ENCODE data around the gene DCDC2B. TPM values are rescaled to one million over a fixed set of nuclear protein-coding genes. Genes with fewer than 3 reads are reported as not detected.

The DCDC2B gene
- total and polyA plus RNA-seq, 9 of the 15 experiments (the other 6 are each of a cell fraction or from before 2014, with no cell fraction given): not detected

DNA sequence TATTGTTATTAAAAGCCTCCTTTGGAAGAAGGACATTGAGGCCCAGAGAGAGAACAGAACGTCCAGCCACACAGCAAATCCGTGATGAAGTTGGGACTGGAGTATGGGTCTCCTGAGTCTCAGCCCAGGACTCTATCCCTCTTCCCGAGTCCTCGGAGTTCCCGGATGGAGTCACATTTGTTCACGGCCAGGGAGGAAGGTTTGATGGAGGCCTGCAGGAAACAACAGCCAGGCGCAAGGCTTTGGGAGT, 29.8 kb upstream of the DCDC2B start (continued):
- TF ChIP-seq, protein P1, sequence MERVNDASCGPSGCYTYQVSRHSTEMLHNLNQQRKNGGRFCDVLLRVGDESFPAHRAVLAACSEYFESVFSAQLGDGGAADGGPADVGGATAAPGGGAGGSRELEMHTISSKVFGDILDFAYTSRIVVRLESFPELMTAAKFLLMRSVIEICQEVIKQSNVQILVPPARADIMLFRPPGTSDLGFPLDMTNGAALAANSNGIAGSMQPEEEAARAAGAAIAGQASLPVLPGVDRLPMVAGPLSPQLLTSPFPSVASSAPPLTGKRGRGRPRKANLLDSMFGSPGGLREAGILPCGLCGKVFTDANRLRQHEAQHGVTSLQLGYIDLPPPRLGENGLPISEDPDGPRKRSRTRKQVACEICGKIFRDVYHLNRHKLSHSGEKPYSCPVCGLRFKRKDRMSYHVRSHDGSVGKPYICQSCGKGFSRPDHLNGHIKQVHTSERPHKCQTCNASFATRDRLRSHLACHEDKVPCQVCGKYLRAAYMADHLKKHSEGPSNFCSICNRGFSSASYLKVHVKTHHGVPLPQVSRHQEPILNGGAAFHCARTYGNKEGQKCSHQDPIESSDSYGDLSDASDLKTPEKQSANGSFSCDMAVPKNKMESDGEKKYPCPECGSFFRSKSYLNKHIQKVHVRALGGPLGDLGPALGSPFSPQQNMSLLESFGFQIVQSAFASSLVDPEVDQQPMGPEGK (CRISPR knock-in tag; IDR thresholded peaks at IDR 0.05; ENCODE audit: borderline replicate concordance): no peak
- TF ChIP-seq ZNF124 (CRISPR knock-in tag; IDR thresholded peaks at IDR 0.05): no peak
- no peak for TF ChIP-seq C11orf30 (IDR thresholded peaks at IDR 0.05; ENCODE audit: low read depth)
- TF ChIP-seq, protein P2, sequence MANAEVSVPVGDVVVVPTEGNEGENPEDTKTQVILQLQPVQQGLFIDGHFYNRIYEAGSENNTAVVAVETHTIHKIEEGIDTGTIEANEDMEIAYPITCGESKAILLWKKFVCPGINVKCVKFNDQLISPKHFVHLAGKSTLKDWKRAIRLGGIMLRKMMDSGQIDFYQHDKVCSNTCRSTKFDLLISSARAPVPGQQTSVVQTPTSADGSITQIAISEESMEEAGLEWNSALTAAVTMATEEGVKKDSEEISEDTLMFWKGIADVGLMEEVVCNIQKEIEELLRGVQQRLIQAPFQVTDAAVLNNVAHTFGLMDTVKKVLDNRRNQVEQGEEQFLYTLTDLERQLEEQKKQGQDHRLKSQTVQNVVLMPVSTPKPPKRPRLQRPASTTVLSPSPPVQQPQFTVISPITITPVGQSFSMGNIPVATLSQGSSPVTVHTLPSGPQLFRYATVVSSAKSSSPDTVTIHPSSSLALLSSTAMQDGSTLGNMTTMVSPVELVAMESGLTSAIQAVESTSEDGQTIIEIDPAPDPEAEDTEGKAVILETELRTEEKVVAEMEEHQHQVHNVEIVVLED (CRISPR knock-in tag; IDR thresholded peaks at IDR 0.05): no peak
- TF ChIP-seq ZNF766 (CRISPR knock-in tag; conservative IDR thresholded peaks at IDR 0.05): no peak
- no peak for TF ChIP-seq RBM22 (IDR thresholded peaks at IDR 0.05; ENCODE audit: low read depth, low read length, poor library complexity, severe bottlenecking)
- TF ChIP-seq ZKSCAN1 (IDR thresholded peaks at IDR 0.05; ENCODE audit: low read depth, low read length): no peak
- TF ChIP-seq, protein P3, sequence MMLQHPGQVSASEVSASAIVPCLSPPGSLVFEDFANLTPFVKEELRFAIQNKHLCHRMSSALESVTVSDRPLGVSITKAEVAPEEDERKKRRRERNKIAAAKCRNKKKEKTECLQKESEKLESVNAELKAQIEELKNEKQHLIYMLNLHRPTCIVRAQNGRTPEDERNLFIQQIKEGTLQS (IDR thresholded peaks at IDR 0.05): no peak
- TF ChIP-seq, protein P3 (CRISPR knock-in tag; conservative IDR thresholded peaks at IDR 0.05): no peak
- no peak for TF ChIP-seq TBP (optimal IDR thresholded peaks at IDR 0.05; ENCODE audit: low read depth, low read length)
- TF ChIP-seq ZNF431 (CRISPR knock-in tag; IDR thresholded peaks at IDR 0.05): no peak
- no peak for TF ChIP-seq SRSF7 (optimal IDR thresholded peaks at IDR 0.05; ENCODE audit: low read depth, low read length)
- TF ChIP-seq SMARCA4 (IDR thresholded peaks at IDR 0.05): no peak
- no peak for TF ChIP-seq EHMT2 (IDR thresholded peaks at IDR 0.05)
- TF ChIP-seq GABPA (tag; conservative IDR thresholded peaks at IDR 0.05; ENCODE audit: low read depth): no peak
- TF ChIP-seq XRCC3 (IDR thresholded peaks at IDR 0.05): no peak
- TF ChIP-seq POLR2AphosphoS5 (IDR thresholded peaks at IDR 0.05; ENCODE audit: control insufficient read depth, insufficient read depth, low read depth, low read length): no peak
- TF ChIP-seq PCBP1 (IDR thresholded peaks at IDR 0.05; ENCODE audit: low read depth, low read length, poor library complexity, severe bottlenecking): no peak
- TF ChIP-seq KHSRP (IDR thresholded peaks at IDR 0.05): no peak
- no peak for TF ChIP-seq ZEB2 (IDR thresholded peaks at IDR 0.05)
- TF ChIP-seq IRF2 (CRISPR knock-in tag; IDR thresholded peaks at IDR 0.05): no peak
- no peak for TF ChIP-seq SMARCA5 (IDR thresholded peaks at IDR 0.05)
- TF ChIP-seq, protein P4, sequence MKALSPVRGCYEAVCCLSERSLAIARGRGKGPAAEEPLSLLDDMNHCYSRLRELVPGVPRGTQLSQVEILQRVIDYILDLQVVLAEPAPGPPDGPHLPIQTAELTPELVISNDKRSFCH (CRISPR knock-in tag; IDR thresholded peaks at IDR 0.05): no peak
- TF ChIP-seq, protein P4 (tag; IDR thresholded peaks at IDR 0.05): no peak; the same call in 1 of the 2 replicates
- TF ChIP-seq ZNF408 (CRISPR knock-in tag; IDR thresholded peaks at IDR 0.05; ENCODE audit: low read depth): no peak
- TF ChIP-seq, protein P5, sequence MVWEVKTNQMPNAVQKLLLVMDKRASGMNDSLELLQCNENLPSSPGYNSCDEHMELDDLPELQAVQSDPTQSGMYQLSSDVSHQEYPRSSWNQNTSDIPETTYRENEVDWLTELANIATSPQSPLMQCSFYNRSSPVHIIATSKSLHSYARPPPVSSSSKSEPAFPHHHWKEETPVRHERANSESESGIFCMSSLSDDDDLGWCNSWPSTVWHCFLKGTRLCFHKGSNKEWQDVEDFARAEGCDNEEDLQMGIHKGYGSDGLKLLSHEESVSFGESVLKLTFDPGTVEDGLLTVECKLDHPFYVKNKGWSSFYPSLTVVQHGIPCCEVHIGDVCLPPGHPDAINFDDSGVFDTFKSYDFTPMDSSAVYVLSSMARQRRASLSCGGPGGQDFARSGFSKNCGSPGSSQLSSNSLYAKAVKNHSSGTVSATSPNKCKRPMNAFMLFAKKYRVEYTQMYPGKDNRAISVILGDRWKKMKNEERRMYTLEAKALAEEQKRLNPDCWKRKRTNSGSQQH (CRISPR knock-in tag; IDR thresholded peaks at IDR 0.05): no peak; the same call in 1 of the 2 replicates
- TF ChIP-seq CC2D1A (IDR thresholded peaks at IDR 0.05): no peak
- TF ChIP-seq NBN (IDR thresholded peaks at IDR 0.05; ENCODE audit: low read depth): no peak

Data from K562 (cell line).